ENCODE results near the gene DHRS4L2. TPM values are rescaled to one million over a fixed set of nuclear protein-coding genes. Genes with fewer than 3 reads are reported as not detected.

DHRS4L2 gene
- total RNA-seq, 3 donors from 2014 or later = 13.4 to 22.9 (median 16.8) TPM

- TF ChIP-seq POLR2AphosphoS5 (IDR thresholded peaks at IDR 0.05) = peak in 2 of 3 donors; percentile 26 to 27
- TF ChIP-seq, protein P1, sequence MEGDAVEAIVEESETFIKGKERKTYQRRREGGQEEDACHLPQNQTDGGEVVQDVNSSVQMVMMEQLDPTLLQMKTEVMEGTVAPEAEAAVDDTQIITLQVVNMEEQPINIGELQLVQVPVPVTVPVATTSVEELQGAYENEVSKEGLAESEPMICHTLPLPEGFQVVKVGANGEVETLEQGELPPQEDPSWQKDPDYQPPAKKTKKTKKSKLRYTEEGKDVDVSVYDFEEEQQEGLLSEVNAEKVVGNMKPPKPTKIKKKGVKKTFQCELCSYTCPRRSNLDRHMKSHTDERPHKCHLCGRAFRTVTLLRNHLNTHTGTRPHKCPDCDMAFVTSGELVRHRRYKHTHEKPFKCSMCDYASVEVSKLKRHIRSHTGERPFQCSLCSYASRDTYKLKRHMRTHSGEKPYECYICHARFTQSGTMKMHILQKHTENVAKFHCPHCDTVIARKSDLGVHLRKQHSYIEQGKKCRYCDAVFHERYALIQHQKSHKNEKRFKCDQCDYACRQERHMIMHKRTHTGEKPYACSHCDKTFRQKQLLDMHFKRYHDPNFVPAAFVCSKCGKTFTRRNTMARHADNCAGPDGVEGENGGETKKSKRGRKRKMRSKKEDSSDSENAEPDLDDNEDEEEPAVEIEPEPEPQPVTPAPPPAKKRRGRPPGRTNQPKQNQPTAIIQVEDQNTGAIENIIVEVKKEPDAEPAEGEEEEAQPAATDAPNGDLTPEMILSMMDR (IDR thresholded peaks at IDR 0.05) = no peak
- Histone ChIP-seq H3K36me3 (no peaks in the 10 kb centered on the region), H3K27ac (peak within 1 kb of the TSS; percentile 74 to 89), H3K27me3 (no peaks in the 10 kb centered on the region), H3K4me3 (peak within 1 kb of the TSS; percentile 60 to 76 (median 72)), H3K4me1 (no peaks in the 10 kb centered on the region), H3K9me3 (no peaks in the 10 kb centered on the region)
- DNase-seq (ENCODE audit: low spot score in 2 of 2) = no peak
- intact Hi-C loops (cut with DNase I; ENCODE audit: low total_unique reads) = no loop called here
These were observed 63.3 kb downstream of the DHRS4L2 start, which contains the start of gene CARMIL3 for GRCh38 chr14:24051789-24052655. Gene CARMIL3 (plus strand): TSS chr14:24052009. CDS start chr14:24052154, 145 bp downstream.

DNA sequence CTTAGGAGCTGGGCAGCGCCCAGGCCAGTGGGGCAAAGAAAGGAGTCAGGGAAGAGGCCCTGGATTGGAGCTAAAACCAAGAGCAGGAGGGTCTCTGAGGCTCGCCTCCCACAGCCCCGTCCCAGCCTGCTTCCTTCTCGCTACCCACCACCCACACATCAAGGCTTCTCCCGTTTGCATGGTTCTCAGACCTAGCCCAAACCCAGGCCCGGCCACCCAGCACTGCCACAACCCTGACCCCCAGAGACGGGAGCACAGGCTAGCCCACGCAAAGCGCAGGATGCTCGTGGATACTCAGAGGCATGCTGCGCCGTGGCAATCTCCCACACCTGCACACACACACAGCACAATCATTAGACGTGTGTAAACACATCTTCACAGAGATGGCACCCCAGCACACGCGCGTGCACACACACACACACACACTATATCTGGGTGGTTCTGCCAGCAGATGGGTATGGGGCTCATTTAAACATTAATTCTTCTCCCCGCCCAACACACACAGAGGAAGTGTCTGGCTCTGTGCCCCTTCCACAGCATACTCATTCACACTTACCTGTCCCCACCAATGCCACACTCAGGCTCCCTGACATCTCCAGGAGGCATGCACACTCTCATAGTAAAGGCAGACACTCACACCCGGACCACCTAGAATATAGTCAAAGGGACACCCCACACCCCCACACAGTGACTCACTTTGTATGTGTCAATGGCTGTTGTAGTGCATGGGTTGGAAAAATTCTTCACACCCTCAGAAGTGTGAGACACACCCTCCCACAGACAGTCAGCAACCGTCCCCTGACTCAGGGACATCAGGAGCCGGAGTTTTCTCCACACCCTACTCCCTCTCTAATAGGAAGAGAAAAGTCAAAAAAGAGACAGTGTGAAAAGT lies 64.2 kb downstream of the DHRS4L2 start:
- DNase-seq (ENCODE audit: low spot score in 2 of 2) = no peak
- Histone ChIP-seq H3K27ac (no peak overlapping the region), H3K4me3 (peak overlapping the region; percentile 60 to 76 (median 72)), H3K27me3 (no peaks in the 10 kb centered on the region), H3K36me3 (no peaks in the 10 kb centered on the region), H3K9me3 (no peaks in the 10 kb centered on the region), H3K4me1 (no peaks in the 10 kb centered on the region)
- TF ChIP-seq POLR2AphosphoS5 (IDR thresholded peaks at IDR 0.05) (no peak), POLR2A (IDR thresholded peaks at IDR 0.05) (no peak)
- TF ChIP-seq, protein P1 (IDR thresholded peaks at IDR 0.05) = no peak
- intact Hi-C loops (cut with DNase I; ENCODE audit: low total_unique reads) = no loop called here

GRCh38 chr14:24053548-24054323 lies 65.0 kb downstream of the DHRS4L2 start:
- DNase-seq (ENCODE audit: low spot score in 2 of 2) = peak in 1 of 2 donors; percentile 38
- H3K27ac ChIP-seq = no peak overlapping the region
- no peaks in the 10 kb centered on the region for H3K27me3 ChIP-seq
- no peaks in the 10 kb centered on the region for H3K9me3 ChIP-seq
- intact Hi-C loops (cut with DNase I; ENCODE audit: low total_unique reads) = no loop called here
- TF ChIP-seq, protein P1 (IDR thresholded peaks at IDR 0.05) = no peak
- TF ChIP-seq POLR2AphosphoS5 (IDR thresholded peaks at IDR 0.05) (no peak), POLR2A (IDR thresholded peaks at IDR 0.05) (no peak)
- no peak overlapping the region for H3K4me3 ChIP-seq
- H3K36me3 ChIP-seq = no peaks in the 10 kb centered on the region
- H3K4me1 ChIP-seq = no peaks in the 10 kb centered on the region

GRCh38 chr14:24054324-24054641 lies 65.6 kb downstream of the DHRS4L2 start:
- TF ChIP-seq POLR2A (IDR thresholded peaks at IDR 0.05) (no peak), POLR2AphosphoS5 (IDR thresholded peaks at IDR 0.05) (no peak)
- TF ChIP-seq, protein P1 (IDR thresholded peaks at IDR 0.05) = no peak
- intact Hi-C loops (cut with DNase I; ENCODE audit: low total_unique reads) = no loop called here
- H3K4me3 ChIP-seq = no peak overlapping the region
- H3K4me1 ChIP-seq = no peaks in the 10 kb centered on the region
- H3K9me3 ChIP-seq = no peaks in the 10 kb centered on the region
- no peak overlapping the region for H3K27ac ChIP-seq
- H3K36me3 ChIP-seq = no peaks in the 10 kb centered on the region
- no peaks in the 10 kb centered on the region for H3K27me3 ChIP-seq
- DNase-seq (ENCODE audit: low spot score in 2 of 2) = no peak
